ENCODE data around the gene SEMA6C.

SEMA6C gene

GRCh38 chr1:151158326-151158725 is 11.9 kb upstream of the SEMA6C start:
- DNase-seq = no peak

- peak; percentile 95 for DNase-seq
Measured at GRCh38 chr1:151157067-151157531, 10.7 kb upstream of the SEMA6C start.

GRCh38 chr1:151156515-151156819 is 10.0 kb upstream of the SEMA6C start, which contains the start of gene TNFAIP8L2:
Gene TNFAIP8L2, plus strand, starts transcription at chr1:151156649. Its CDS starts 2,049 bp downstream, at chr1:151158698.
- DNase-seq = peak; percentile 69 to 80

- DNase-seq = no peak
Measured at GRCh38 chr1:151147665-151148064, 1.2 kb upstream of the SEMA6C start.

- no peak for DNase-seq
Measured at GRCh38 chr1:151147132-151147503, 687 bp upstream of the SEMA6C start.

GRCh38 chr1:151146072-151146411 is 389 bp downstream of the SEMA6C start:
- DNase-seq = no peak

GRCh38 chr1:151145304-151146071 is 943 bp downstream of the SEMA6C start:
- DNase-seq = no peak

GRCh38 chr1:151144474-151145303 is 1.7 kb downstream of the SEMA6C start:
- DNase-seq = no peak

GRCh38 chr1:151143986-151144385 is 2.4 kb downstream of the SEMA6C start:
- no peak for DNase-seq

- no peak for DNase-seq
Measured at GRCh38 chr1:151143057-151143435, 3.4 kb downstream of the SEMA6C start.

- DNase-seq = no peak
Measured at GRCh38 chr1:151142411-151143056, 3.9 kb downstream of the SEMA6C start.

- no peak for DNase-seq
Measured at GRCh38 chr1:151137789-151138188, 8.6 kb downstream of the SEMA6C start.

- DNase-seq = no peak
Measured at GRCh38 chr1:151135433-151136385, 10.7 kb downstream of the SEMA6C start.

- DNase-seq = no peak
Measured at GRCh38 chr1:151134991-151135390, 11.4 kb downstream of the SEMA6C start.

GRCh38 chr1:151134396-151134795 is 12.0 kb downstream of the SEMA6C start:
- DNase-seq = no peak

- DNase-seq = no peak
Measured at GRCh38 chr1:151133018-151133806, 13.2 kb downstream of the SEMA6C start.

- DNase-seq = no peak
Measured at GRCh38 chr1:151132335-151133017, 14.0 kb downstream of the SEMA6C start.

- no peak for DNase-seq
Measured at GRCh38 chr1:151131701-151132334, 14.6 kb downstream of the SEMA6C start.

- DNase-seq = no peak
Measured at GRCh38 chr1:151130987-151131586, 15.3 kb downstream of the SEMA6C start.

GRCh38 chr1:151128800-151129199 is 17.6 kb downstream of the SEMA6C start:
- no peak for DNase-seq
